ENCODE results near the gene SLC35F3. TPM values are rescaled to one million over a fixed set of nuclear protein-coding genes. Genes with fewer than 3 reads are reported as not detected.

SLC35F3 gene
- total and polyA plus RNA-seq, 2 experiments from 2014 or later: 1.0 to 3.2 TPM

DNA sequence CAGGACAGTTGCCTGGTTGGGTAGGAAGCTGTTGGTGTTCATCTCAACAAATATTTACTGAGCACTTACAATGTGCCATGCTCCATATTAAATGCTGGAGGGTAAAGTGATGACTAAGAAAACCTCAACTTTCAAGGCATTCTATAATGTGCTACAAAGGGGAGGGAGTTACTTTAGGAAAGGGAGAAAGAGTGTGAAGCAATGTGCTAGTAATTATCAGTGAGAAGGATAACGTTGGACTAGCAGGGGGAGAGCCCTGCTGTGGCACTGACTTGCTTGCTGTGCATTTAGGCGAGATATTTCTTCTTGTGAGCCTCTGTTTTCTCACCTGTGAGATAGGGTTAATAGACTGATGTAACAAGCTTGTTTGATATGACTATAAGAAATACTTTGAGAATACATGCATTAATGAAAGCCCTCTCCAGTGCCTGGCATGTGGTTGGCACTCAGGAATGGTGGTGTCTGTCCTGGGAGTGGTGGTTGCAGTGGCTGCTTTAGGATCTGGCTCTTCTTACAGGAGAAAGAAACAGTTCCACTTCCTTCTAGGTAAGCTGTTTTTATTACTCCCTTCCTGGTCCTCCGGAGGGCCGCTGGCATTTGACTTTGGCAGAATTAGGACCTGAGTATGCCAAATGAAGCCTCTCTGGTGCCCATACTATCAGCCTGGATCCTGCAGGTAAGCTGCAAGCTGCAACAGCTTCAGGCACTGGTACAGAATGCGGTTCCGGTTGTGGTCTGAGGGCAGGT is 357.7 kb downstream of the SLC35F3 start:
- no peak for ATAC-seq
- Histone ChIP-seq H3K4me2 (no peak overlapping the region), H2AFZ (no peak overlapping the region), H3K9me2 (ENCODE audit: insufficient read depth) (no peaks in the 10 kb centered on the region; the same call in 1 of the 2 replicates), H4K20me1 (replicated peaks; ENCODE audit: insufficient read depth) (no peaks in the 10 kb centered on the region), H3K27me3 (ENCODE audit: insufficient read depth) (no peaks in the 10 kb centered on the region), H3K4me1 (ENCODE audit: insufficient read depth) (no peaks in the 10 kb centered on the region), H3K4me3 (no peak overlapping the region), H3K79me2 (replicated peaks; ENCODE audit: insufficient read depth) (no peaks in the 10 kb centered on the region), H3K27ac (ENCODE audit: low read depth) (no peak overlapping the region), H3K36me3 (ENCODE audit: insufficient read depth) (no peaks in the 10 kb centered on the region), H3F3A (replicated peaks; ENCODE audit: low read depth) (no peaks in the 10 kb centered on the region)
- H3K4me1 Mint-ChIP-seq: peaks cover 14% of the 10 kb centered on the region
- H3K27ac Mint-ChIP-seq: no peak overlapping the region
- no peak for DNase-seq (ENCODE audit: low spot score)
- no peaks in the 10 kb centered on the region for H3K36me3 Mint-ChIP-seq (ENCODE audit: low read depth)
- H3K9me3 Mint-ChIP-seq: no peaks in the 10 kb centered on the region
- TF ChIP-seq, protein P1, sequence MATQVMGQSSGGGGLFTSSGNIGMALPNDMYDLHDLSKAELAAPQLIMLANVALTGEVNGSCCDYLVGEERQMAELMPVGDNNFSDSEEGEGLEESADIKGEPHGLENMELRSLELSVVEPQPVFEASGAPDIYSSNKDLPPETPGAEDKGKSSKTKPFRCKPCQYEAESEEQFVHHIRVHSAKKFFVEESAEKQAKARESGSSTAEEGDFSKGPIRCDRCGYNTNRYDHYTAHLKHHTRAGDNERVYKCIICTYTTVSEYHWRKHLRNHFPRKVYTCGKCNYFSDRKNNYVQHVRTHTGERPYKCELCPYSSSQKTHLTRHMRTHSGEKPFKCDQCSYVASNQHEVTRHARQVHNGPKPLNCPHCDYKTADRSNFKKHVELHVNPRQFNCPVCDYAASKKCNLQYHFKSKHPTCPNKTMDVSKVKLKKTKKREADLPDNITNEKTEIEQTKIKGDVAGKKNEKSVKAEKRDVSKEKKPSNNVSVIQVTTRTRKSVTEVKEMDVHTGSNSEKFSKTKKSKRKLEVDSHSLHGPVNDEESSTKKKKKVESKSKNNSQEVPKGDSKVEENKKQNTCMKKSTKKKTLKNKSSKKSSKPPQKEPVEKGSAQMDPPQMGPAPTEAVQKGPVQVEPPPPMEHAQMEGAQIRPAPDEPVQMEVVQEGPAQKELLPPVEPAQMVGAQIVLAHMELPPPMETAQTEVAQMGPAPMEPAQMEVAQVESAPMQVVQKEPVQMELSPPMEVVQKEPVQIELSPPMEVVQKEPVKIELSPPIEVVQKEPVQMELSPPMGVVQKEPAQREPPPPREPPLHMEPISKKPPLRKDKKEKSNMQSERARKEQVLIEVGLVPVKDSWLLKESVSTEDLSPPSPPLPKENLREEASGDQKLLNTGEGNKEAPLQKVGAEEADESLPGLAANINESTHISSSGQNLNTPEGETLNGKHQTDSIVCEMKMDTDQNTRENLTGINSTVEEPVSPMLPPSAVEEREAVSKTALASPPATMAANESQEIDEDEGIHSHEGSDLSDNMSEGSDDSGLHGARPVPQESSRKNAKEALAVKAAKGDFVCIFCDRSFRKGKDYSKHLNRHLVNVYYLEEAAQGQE (IDR thresholded peaks at IDR 0.05; ENCODE audit: unreplicated experiment): no peak
- TF ChIP-seq, protein P2, sequence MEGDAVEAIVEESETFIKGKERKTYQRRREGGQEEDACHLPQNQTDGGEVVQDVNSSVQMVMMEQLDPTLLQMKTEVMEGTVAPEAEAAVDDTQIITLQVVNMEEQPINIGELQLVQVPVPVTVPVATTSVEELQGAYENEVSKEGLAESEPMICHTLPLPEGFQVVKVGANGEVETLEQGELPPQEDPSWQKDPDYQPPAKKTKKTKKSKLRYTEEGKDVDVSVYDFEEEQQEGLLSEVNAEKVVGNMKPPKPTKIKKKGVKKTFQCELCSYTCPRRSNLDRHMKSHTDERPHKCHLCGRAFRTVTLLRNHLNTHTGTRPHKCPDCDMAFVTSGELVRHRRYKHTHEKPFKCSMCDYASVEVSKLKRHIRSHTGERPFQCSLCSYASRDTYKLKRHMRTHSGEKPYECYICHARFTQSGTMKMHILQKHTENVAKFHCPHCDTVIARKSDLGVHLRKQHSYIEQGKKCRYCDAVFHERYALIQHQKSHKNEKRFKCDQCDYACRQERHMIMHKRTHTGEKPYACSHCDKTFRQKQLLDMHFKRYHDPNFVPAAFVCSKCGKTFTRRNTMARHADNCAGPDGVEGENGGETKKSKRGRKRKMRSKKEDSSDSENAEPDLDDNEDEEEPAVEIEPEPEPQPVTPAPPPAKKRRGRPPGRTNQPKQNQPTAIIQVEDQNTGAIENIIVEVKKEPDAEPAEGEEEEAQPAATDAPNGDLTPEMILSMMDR (conservative IDR thresholded peaks at IDR 0.05; ENCODE audit: low read depth in 2 of 2): no peak
- TF ChIP-seq, protein P3, sequence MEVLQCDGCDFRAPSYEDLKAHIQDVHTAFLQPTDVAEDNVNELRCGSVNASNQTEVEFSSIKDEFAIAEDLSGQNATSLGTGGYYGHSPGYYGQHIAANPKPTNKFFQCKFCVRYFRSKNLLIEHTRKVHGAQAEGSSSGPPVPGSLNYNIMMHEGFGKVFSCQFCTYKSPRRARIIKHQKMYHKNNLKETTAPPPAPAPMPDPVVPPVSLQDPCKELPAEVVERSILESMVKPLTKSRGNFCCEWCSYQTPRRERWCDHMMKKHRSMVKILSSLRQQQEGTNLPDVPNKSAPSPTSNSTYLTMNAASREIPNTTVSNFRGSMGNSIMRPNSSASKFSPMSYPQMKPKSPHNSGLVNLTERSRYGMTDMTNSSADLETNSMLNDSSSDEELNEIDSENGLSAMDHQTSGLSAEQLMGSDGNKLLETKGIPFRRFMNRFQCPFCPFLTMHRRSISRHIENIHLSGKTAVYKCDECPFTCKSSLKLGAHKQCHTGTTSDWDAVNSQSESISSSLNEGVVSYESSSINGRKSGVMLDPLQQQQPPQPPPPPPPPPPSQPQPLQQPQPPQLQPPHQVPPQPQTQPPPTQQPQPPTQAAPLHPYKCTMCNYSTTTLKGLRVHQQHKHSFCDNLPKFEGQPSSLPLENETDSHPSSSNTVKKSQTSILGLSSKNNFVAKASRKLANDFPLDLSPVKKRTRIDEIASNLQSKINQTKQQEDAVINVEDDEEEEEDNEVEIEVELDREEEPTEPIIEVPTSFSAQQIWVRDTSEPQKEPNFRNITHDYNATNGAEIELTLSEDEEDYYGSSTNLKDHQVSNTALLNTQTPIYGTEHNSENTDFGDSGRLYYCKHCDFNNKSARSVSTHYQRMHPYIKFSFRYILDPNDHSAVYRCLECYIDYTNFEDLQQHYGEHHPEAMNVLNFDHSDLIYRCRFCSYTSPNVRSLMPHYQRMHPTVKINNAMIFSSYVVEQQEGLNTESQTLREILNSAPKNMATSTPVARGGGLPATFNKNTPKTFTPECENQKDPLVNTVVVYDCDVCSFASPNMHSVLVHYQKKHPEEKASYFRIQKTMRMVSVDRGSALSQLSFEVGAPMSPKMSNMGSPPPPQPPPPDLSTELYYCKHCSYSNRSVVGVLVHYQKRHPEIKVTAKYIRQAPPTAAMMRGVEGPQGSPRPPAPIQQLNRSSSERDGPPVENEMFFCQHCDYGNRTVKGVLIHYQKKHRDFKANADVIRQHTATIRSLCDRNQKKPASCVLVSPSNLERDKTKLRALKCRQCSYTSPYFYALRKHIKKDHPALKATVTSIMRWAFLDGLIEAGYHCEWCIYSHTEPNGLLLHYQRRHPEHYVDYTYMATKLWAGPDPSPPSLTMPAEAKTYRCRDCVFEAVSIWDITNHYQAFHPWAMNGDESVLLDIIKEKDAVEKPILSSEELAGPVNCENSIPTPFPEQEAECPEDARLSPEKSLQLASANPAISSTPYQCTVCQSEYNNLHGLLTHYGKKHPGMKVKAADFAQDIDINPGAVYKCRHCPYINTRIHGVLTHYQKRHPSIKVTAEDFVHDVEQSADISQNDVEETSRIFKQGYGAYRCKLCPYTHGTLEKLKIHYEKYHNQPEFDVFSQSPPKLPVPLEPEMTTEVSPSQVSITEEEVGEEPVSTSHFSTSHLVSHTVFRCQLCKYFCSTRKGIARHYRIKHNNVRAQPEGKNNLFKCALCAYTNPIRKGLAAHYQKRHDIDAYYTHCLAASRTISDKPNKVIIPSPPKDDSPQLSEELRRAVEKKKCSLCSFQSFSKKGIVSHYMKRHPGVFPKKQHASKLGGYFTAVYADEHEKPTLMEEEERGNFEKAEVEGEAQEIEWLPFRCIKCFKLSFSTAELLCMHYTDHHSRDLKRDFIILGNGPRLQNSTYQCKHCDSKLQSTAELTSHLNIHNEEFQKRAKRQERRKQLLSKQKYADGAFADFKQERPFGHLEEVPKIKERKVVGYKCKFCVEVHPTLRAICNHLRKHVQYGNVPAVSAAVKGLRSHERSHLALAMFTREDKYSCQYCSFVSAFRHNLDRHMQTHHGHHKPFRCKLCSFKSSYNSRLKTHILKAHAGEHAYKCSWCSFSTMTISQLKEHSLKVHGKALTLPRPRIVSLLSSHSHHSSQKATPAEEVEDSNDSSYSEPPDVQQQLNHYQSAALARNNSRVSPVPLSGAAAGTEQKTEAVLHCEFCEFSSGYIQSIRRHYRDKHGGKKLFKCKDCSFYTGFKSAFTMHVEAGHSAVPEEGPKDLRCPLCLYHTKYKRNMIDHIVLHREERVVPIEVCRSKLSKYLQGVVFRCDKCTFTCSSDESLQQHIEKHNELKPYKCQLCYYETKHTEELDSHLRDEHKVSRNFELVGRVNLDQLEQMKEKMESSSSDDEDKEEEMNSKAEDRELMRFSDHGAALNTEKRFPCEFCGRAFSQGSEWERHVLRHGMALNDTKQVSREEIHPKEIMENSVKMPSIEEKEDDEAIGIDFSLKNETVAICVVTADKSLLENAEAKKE (CRISPR knock-in tag; IDR thresholded peaks at IDR 0.05): no peak
- no peak for TF ChIP-seq POLR2AphosphoS5 (IDR thresholded peaks at IDR 0.05; ENCODE audit: low read depth)
- no peak for TF ChIP-seq EZH2 (IDR thresholded peaks at IDR 0.05; ENCODE audit: low read depth, unreplicated experiment)
- TF ChIP-seq STAT1 (IDR thresholded peaks at IDR 0.05; ENCODE audit: unreplicated experiment): no peak
- TF ChIP-seq, protein P4, sequence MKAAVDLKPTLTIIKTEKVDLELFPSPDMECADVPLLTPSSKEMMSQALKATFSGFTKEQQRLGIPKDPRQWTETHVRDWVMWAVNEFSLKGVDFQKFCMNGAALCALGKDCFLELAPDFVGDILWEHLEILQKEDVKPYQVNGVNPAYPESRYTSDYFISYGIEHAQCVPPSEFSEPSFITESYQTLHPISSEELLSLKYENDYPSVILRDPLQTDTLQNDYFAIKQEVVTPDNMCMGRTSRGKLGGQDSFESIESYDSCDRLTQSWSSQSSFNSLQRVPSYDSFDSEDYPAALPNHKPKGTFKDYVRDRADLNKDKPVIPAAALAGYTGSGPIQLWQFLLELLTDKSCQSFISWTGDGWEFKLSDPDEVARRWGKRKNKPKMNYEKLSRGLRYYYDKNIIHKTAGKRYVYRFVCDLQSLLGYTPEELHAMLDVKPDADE (IDR thresholded peaks at IDR 0.05): no peak
- TF ChIP-seq ZNF331 (CRISPR knock-in tag; IDR thresholded peaks at IDR 0.05; ENCODE audit: low read depth): no peak
- TF ChIP-seq CREB1 (CRISPR knock-in tag; IDR thresholded peaks at IDR 0.05; ENCODE audit: low read depth): no peak
- TF ChIP-seq NANOG (IDR thresholded peaks at IDR 0.05; ENCODE audit: borderline replicate concordance): no peak
- no peak for TF ChIP-seq JUNB (IDR thresholded peaks at IDR 0.05; ENCODE audit: unreplicated experiment)
- no peak for TF ChIP-seq ZNF114 (CRISPR knock-in tag; IDR thresholded peaks at IDR 0.05)
- no peak for TF ChIP-seq EZH2phosphoT487 (IDR thresholded peaks at IDR 0.05; ENCODE audit: unreplicated experiment)
- H3K4me3 Mint-ChIP-seq: no peak overlapping the region
- H3K27me3 Mint-ChIP-seq (ENCODE audit: insufficient read depth, low read depth, poor library complexity): peaks cover 1% of the 10 kb centered on the region
